SH-SY5Y (cell line): Measurements from ENCODE around the gene SUSD1.

Experiments
- GATA2 ChIP-seq: IDR thresholded peaks from 2 replicates; pipeline ENCODE4 v1.6.1; 2011; ENCODE audit warnings: mild to moderate bottlenecking, low read depth, low read length
- GATA3 ChIP-seq: IDR thresholded peaks from 2 replicates; pipeline ENCODE4 v1.6.1; 2011; ENCODE audit warnings: low read depth, mild to moderate bottlenecking, low read length, moderate library complexity

DNA sequence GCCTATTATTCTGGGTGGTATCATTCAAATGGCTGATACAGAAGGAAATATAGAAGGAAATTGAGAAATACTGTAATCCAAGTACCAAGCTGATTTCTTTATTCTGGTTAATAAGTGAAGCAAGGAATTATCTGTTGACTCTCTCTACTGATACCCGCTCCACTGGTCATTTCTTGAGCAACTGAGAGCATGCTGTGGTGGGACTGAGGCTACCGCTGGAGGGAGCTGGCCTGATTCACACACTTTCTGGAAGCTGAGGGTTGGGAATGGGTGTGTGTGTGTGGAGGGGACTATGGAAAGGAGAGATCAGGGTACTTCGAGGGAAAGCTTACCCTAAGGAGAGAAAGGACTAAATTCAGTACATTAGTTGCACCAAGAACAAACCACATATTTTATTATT lies 174.4 kb downstream of the SUSD1 start:
- TF ChIP-seq GATA2 = no peak
- no peak for TF ChIP-seq GATA3
